Fibroblast of mammary gland (primary cell): ENCODE results near the gene DGKG.

Experiments used
- DNase-seq: peaks from one replicate; pipeline ENCODE4 v3.0.0-alpha.2; 2010; ENCODE audit warnings: low read depth
- H3K4me3 ChIP-seq: 2 replicates; pipeline ENCODE4 v1.5.1; 2011; ENCODE audit warnings: low read depth, mild to moderate bottlenecking, low read length, moderate library complexity; ENCODE audit not compliant: control insufficient read depth
- CTCF ChIP-seq: conservative IDR thresholded peaks from 2 replicates; pipeline ENCODE4 v1.5.1; 2011; ENCODE audit warnings: low read depth, low read length, inconsistent platforms; ENCODE audit not compliant: control insufficient read depth, insufficient read depth

DGKG gene

GRCh38 chr3:186381424-186382216, 19.6 kb upstream of the DGKG start:
- no peak overlapping the region for H3K4me3 ChIP-seq
- DNase-seq = no peak

GRCh38 chr3:186380622-186381380, 18.8 kb upstream of the DGKG start:
- no peak overlapping the region for H3K4me3 ChIP-seq
- TF ChIP-seq CTCF = no peak
- DNase-seq = peak; percentile 64

More at GRCh38 chr3:186381424-186382216, 19.6 kb upstream of the DGKG start:
- no peak for TF ChIP-seq CTCF

- DNase-seq = peak; percentile 14
- H3K4me3 ChIP-seq = no peak overlapping the region
- TF ChIP-seq CTCF = no peak
Measured at GRCh38 chr3:186375443-186375842, 13.4 kb upstream of the DGKG start.

- TF ChIP-seq CTCF = no peak
- no peak overlapping the region for H3K4me3 ChIP-seq
- DNase-seq = no peak
Measured at GRCh38 chr3:186374376-186374775, 12.3 kb upstream of the DGKG start.

- TF ChIP-seq CTCF = no peak
- H3K4me3 ChIP-seq = no peak overlapping the region
- DNase-seq = no peak
Measured at GRCh38 chr3:186369217-186369616, 7.2 kb upstream of the DGKG start.

- no peak for DNase-seq
- H3K4me3 ChIP-seq = no peak overlapping the region
- no peak for TF ChIP-seq CTCF
Measured at GRCh38 chr3:186368717-186369116, 6.7 kb upstream of the DGKG start.
